NCI-H187 treated with DMSO at 0.1 percent for 48 hours (cell line): Measurements from ENCODE around the gene NFASC.

ENCODE experiments used
- DNase-seq: peaks from one replicate; lab custom pipeline; 2025; lab: John Stamatoyannopoulos, UW

NFASC gene

DNA sequence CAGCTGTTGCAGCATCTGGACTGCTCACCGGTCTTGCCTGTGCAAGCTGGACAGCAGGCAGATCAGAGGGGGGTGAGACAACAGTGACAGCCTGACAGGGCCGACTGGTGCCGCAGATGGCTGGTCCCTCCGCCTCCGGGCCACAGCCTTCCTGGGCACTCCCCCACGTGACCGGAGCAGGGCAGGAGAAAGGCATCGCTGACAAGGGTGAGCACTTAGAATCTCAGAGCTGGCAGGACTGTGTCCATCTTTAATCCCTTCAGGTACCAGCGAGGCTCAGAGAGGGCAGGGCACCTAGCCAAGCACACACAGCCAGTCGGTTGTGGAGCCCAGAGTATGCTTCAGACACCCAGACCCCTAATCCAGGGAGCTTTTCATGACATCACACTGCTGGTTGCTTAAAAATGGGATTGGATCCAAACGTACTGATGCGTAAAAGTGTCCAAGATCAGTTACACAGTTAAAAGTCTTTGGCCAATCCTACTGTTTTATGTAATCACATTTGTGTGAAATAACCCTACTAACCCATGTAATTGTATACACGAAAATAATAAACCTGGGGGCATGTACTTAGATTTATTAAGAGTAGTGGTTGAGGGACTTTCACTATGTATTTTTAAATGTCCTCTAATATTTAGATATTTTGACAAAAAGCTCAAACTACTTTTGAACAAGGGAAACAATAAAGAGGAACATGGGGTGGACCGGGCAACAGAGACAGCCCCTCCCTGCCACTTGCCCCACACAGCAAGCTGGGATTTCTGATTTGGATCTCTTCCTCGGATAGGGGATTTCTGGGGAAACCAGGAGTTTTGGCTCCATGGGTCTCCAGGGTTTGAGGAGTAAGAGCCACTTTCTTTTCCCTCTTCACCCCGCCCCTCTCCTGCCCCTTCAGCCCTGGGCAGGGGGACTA is 171.6 kb downstream of the NFASC start:
- DNase-seq = no peak

DNA sequence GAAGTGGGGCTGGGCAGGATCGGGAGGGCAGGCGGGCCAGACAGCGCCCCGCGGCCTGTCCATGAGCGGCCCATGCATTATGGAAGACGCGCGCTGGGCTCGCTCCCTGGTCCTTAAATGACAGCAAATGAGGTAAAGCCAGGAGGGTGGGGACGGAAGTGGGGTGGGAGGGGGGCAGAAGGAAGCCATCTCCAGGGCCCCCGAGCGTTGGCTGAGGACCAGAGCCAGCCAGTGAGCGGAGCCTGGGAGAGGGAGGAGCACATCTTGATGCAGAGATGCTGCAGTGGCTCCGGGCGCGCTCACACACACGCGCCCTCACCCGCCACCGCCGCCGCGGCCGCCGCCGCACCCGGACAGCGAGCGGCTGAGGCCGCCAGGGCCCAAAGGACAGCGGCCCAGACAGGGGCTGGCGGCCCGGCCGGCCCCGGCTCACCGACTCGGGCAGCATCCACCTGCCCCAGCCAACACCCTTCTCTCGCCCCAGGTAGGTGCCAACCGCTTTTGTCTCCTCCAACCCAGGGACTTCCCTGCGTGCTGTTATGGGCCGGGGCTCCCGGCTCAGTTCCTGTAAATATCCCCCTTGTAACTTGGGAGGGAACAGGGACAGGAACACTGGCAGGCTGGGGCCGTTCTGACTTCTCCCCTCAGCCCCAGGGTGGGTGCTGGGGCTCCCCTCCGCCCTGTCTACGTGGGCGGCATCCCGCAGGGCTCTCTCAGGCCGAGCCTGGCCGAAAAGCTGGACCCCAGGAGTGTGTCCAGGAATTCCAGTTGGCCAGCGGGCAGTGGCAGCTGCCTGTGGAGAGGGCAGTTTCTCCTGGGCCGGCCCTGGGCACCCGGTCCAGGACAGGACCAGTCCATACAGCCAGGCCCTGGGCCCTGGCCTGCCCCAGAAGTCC is 172.5 kb downstream of the NFASC start, which contains the start of gene CNTN2:
TSS of gene CNTN2 (plus strand) at position 302 of the 896 bp plus-strand sequence. CDS start 9,974 bp downstream, outside the sequence.
- DNase-seq = no peak

DNA sequence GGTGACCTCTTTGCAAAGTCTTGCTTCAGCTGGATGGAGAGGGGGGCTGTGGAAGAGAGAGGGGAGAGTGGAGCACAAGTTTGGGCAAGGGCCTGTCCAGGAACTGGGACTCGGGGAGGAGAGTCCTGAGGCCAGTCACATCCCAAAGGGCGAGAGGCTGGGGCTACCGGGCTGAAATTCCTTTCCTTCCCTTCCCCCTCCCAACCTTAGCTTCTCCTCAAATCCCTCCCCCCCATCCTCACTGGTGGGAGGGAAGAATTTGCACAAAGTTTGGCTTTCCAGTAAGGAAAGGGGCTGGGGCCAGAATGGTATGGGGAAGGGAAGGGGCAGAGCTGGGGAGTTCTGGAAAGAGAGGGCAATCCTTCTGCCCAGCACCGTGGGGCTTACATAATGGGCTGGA is 173.2 kb downstream of the NFASC start:
- no peak for DNase-seq

DNA sequence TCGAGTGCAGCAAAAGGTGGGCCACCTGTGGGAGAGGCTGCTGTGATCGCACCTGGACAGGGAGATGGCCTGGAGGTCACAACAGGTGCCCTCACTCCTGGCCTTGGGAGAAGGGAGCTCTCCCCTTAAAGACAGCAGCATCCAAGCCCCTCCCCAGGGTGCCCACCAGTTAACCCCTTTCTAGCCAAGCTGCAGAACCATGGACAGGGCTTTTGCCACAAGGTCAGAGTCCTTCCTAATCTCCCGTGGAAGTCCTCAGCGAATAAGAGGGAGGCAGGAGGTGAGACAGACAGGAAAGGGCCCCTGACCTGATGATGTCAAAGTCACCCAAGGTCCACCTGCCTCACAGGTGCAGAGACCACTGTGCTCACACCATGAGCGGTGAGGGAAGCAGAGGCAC is 174.1 kb downstream of the NFASC start:
- DNase-seq = no peak

DNA sequence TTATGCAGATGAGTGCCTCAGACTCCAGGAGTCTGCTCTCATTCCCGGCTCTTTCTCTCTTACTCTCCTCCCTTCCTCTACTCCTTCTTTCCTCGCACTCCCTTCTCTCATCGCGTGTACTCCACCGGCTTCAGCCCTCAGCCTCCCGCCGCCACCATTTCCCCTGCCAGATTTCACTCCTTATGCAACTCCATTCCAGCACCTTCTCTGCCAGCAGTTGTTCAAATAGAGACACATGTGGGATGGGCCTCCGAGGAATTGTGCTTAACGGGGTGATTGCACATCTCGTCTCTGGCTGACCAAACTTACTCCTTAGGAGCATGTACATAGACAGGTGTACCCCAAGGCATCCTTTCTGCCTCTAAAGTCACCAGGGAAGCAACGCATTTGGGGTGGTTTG is 174.5 kb downstream of the NFASC start:
- DNase-seq = no peak

DNA sequence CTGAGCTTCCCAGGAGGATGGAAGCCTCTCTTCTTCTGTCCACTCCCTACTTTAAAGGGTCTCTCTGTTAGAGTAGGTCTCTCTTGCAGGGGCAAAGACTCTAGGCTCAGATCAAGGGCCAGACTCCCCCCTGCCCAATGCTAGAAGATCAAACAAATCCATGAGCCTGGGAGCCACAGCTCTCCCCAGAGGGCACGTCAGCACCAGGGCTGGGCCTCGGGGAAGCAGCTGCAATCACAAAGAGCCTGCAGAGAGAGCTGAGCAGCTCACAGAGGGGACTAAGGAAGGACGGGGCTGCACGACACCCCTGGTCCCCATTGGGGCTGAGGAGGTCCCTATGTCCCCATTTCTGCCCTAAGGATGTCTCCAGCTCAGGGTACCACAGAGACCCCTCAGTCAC is 176.2 kb downstream of the NFASC start:
- no peak for DNase-seq

DNA sequence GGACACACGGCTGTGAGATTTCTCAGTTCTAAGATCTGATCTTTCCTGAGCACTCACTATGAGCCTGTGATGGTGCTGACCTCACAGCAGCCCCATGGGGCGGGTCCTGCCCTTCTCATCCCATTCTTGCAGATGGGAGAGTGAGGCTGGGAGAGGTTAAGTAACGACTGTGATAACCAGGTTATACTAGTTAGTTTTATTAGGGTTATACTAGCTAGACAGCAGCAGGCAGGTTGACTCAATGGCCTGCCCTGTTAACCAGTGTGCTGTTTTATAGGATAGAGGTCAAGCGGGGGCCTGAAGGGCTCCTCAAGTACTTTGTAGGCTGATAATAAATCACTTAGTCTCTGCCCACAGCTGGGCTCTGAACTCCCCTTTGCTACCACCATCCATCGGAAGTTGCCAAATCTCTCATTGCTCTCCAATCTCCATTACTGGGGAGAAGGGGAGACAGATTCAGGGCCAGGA is 177.1 kb downstream of the NFASC start:
- DNase-seq = no peak

DNA sequence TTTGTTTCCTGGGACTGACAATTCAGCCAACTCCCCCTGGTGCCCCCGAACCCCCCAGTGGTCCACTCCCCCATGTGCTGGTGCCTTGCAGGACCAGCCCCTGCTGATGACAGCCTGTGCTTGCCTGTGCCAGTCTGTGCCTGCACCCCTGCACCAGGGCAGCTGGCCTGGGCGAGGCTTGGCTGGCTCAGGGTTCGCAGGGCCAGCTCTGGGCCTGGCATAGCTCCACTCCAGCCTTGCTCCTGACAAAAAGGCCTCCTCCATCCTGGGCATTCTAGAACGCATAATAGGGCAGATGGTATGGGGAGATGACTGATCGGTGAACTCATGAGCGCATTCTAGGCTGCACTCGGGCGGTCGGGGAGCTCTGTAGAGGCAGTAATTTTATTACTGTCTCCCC is 177.7 kb downstream of the NFASC start:
- no peak for DNase-seq

DNA sequence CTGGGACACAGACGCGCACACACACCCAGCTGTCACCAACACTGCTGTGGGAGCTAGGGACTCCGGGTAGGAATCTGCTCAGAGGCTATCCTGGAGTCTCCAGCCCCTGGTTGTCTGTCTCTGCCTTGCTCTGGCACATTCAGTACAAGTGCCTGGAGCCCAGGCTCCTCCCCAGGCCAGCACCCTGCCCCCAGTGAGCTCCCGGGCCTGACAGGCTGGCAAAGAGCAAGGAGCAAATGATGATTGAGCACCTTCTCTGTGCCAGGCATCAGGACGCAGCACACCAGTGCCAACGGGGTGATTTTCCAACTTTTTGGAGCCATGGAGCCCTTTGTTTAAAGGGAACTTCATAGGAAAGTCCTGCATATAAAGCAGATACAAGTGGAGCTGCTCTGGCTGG is 178.8 kb downstream of the NFASC start:
- DNase-seq = no peak

DNA sequence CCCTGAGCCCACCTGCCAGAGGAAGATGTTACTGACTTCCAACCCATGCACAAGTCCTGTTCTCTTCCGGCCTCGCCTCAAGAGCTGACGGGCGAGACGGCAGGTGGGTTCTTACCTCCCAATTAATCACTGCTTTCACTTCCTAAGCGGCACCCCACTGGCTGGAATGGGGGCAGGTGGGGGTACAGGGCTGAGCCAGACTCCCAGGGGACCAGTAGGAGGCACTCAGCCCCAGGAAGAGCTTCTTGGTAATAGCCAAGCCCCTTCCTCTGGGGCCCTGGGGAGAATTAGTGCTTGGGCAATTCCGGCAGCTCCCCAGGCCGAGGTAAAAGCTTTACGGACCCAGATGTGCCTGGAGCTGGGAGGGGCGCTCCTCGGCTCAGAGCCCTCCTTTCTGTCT is 182.0 kb downstream of the NFASC start:
- DNase-seq = no peak

DNA sequence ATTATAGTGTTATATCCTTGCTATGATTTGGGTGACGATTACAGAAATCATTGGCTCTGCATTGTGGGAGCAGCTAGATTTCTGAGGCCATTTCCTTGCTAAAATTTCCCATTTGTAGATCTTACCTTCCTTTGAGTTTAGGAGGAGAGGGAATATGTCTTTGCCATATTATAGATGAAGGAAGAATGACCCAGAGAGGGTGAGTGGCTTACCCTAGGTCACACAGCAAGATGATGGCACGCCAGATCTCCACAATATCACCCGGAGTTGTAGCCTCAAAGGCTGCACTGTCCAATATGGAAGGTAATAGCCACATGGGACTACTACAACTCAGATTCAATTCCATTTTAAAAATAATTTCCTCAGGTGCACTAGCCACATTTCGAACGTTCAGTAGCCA is 182.6 kb downstream of the NFASC start:
- DNase-seq = no peak

DNA sequence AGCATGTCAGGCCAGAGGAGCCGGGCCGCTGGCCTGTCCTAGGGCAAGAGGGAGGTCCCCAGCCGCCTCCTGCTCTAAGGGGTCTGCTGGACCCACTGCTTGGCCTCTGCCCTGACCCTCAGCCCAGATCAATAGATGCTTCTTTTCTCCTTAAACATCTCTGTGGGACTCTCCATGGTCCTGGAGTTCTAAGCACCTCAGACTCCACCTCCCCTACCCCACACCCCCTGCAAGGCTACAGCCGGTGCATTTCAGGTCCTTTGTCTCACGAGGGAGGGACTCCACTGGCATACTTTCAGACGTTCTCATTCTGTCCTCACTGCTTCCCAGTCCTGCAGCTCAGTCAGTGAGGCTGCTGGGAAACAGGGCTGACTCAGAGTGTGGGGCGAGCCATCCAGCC is 183.4 kb downstream of the NFASC start:
- DNase-seq = no peak

DNA sequence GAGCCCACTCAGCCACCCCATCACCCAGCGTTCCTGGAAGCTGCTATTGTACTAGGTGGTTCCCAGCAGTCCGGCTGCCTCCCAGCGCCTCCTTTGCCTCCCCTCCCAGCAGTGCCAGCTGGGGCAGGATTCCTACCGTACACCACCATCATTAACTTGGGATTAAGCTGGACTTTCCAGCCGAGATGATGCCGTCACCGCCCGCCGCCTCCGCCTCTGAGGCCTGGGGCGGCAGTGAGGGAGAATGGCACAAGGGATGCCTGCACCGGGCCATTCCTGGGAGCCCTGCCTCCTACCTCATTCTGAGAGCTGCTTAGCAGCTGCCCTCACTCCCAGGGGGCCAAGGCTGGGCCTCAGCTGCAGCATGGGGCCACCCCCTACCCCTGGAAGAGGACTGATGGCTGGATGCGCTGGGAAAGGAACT is 185.5 kb downstream of the NFASC start:
- no peak for DNase-seq

DNA sequence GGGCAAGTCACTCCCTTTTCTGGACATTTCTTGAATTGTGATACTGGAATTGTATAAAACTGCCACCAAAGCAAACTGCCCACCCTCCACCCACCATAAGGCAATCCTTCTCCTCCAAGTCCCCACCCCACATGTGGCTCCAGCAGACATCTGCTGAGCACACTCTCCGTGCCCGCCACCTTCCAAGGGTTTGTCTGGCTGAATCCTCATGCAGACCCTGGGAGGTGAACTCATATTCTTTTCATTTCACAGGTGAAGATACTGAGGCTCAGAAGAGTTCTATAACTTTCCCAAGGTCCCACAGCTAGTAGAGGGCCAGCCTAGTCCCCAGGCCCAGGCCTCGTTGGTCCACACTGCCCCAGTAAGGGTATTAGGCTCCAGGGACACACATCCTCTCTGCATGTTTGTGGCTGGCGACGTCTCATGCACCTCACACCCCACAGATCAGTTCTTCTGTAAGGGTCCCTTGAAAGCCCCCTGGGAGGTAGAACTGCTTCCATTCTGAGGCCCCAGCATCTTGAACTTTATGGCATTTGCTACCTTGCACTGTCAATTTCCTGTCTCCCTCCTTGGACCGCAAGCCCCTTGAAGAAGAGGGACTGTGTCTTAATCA is 186.4 kb downstream of the NFASC start:
- no peak for DNase-seq

DNA sequence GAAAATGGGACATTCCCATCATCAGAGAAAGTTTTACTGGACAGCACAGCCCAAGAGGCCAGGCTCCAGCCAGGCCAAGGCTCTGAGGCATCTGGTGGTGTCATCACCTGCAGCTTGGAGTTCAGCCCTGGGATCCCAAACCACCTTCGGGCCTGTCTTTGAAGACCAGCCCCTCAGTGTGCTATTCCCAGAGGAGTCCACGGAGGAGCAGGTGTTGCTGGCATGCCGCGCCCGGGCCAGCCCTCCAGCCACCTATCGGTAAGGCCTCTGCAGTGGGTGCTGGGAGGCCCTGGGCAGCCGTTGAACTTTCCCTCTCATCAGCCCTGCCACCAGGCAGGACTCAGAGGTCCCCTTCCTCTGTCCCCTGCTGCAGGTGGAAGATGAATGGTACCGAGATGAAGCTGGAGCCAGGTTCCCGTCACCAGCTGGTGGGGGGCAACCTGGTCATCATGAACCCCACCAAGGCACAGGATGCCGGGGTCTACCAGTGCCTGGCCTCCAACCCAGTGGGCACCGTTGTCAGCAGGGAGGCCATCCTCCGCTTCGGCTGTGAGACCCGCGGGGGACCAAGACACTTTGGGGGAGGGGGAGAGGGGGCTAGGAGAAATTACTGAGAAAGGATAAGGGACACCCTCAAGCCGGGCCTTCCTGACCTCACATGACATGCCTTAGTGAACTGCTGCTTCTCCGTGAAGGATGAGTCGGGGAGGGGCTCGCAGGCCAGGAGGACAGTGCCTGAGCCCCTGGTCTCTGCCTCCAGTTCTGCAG is 187.3 kb downstream of the NFASC start:
- no peak for DNase-seq

DNA sequence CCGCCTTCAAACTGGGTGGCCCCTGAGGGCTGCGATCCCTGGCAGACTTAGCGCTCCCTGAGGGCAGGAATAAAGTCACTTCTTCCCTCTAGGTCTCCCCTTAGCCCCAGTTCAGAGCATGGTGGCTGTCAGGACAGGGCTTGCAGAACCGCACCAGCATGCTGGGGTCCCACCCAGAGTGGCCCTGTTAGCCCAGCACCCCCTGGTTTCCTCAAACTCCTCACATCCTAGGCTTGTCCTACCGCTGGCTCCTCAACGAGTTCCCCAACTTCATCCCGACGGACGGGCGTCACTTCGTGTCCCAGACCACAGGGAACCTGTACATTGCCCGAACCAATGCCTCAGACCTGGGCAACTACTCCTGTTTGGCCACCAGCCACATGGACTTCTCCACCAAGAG is 188.2 kb downstream of the NFASC start:
- no peak for DNase-seq

DNA sequence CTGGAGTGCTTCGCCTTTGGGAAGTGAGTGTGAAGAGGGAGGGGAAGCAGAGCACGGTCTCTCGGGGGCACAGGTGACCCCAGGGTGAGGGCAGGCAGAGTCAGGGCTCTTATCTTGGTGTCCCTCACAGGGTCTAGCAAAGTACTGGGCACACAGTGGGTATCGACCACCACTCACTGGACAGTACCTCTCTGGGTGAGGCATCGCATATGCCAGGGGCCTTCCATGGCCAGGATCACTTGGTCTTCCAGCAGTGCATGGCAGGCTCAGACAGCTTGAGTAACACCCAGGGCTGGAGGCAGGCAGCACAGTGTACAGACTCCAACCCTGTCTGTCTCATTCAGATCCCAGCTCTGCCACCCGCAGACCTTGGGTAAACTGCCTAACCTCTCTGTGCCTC is 189.0 kb downstream of the NFASC start:
- no peak for DNase-seq

DNA sequence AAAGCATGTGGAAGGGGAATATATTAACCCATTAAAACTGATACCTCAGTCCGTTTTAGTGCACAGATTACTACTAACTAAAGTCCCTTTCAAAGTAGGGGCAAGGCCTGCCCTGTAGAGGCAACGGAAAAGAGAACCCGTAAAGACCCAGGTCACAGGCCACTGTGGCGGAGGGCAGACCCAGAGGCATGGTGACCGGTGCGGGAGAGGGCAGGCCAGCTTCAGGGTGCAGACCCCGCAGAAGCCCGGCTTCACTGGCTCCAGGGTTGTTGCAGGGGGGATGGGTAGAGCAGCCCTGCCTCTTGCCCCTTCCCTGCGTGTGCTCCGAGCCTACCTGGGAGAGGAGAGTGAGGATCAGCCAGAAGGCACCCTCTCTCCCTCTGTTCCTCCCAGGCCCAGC is 190.1 kb downstream of the NFASC start:
- DNase-seq = no peak

DNA sequence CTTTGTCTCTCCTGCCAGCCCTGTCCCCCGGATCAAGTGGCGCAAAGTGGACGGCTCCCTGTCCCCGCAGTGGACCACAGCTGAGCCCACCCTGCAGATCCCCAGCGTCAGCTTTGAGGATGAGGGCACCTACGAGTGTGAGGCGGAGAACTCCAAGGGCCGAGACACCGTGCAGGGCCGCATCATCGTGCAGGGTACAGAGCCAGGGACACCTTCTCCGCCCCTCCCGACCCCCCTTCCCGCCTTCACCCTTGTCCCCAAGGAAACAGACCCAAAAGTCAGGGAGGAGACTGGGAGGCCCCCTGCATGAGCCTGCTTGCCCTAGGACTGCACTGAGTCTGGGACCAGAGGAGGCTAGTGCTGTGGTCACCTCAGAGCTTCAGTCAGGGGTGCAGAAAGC is 190.6 kb downstream of the NFASC start:
- no peak for DNase-seq

DNA sequence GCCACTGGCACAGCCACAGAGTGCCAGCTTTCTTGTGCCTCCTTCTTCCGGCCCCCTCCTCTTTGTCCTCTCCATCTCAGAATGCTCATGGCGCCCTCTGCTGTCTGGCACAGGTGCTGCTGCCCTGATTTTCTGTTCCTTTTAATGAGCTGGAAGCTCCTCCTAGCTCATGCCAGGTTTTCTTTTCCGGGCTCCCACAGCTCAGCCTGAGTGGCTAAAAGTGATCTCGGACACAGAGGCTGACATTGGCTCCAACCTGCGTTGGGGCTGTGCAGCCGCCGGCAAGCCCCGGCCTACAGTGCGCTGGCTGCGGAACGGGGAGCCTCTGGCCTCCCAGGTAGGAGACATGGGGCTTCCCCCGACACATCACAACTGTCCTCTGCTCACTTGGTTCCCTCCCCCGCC is 191.0 kb downstream of the NFASC start:
- DNase-seq = peak; percentile 69

DNA sequence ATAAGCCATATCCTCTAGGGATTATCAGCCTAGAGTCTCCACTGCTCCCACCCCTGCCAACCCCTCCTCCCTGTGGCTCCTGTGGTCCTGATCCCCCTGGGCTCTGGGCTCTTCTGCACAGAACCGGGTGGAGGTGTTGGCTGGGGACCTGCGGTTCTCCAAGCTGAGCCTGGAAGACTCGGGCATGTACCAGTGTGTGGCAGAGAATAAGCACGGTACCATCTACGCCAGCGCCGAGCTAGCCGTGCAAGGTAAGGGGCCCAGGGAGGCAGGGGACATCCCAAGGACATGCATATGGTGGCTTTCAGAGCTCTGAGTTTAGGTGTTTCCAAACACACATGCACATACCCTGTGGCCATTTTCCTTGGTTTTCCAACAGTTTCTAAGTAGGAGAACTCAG is 191.7 kb downstream of the NFASC start:
- no peak for DNase-seq

DNA sequence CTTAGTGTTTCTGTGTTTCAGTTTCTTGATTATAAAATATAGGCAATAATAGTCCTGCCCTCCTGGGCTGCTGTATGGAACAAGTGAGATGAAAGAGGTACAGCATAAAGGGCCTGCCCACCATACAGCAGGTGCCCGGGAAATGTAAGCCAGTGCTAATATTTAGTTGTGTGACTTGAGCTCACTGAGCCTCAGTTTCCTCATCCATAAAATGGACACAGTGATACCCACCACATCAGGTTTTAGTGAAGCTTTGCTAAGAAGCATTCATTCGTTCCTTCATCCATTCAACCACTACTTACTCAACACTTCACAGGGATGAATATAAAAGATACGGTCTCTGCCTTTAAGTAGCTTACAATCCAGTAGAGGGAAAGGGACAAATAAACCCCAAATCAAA is 192.2 kb downstream of the NFASC start:
- no peak for DNase-seq
